Measurements from ENCODE around the gene LRRC70.

The LRRC70 gene

GRCh38 chr5:62576570-62577170, 1.9 kb upstream of the LRRC70 start:
- no peak for DNase-seq (ENCODE audit: low read depth in 1 of 2, low spot score in 1 of 2)
- no peak overlapping the region for H3K4me3 ChIP-seq (replicated peaks; ENCODE audit: insufficient read depth, low read length)
- H3K27me3 ChIP-seq (ENCODE audit: insufficient read depth, poor library complexity, severe bottlenecking): no peaks in the 10 kb centered on the region
- H3K27ac ChIP-seq (replicated peaks): no peak overlapping the region
- TF ChIP-seq GABPA (IDR thresholded peaks at IDR 0.05; ENCODE audit: low read depth) (no peak), REST (IDR thresholded peaks at IDR 0.05; ENCODE audit: insufficient replicate concordance, low read depth) (no peak), POLR2AphosphoS5 (IDR thresholded peaks at IDR 0.05; ENCODE audit: low read depth) (no peak), SPI1 (IDR thresholded peaks at IDR 0.05; ENCODE audit: borderline replicate concordance, low read depth) (no peak)
- TF ChIP-seq, protein P1, sequence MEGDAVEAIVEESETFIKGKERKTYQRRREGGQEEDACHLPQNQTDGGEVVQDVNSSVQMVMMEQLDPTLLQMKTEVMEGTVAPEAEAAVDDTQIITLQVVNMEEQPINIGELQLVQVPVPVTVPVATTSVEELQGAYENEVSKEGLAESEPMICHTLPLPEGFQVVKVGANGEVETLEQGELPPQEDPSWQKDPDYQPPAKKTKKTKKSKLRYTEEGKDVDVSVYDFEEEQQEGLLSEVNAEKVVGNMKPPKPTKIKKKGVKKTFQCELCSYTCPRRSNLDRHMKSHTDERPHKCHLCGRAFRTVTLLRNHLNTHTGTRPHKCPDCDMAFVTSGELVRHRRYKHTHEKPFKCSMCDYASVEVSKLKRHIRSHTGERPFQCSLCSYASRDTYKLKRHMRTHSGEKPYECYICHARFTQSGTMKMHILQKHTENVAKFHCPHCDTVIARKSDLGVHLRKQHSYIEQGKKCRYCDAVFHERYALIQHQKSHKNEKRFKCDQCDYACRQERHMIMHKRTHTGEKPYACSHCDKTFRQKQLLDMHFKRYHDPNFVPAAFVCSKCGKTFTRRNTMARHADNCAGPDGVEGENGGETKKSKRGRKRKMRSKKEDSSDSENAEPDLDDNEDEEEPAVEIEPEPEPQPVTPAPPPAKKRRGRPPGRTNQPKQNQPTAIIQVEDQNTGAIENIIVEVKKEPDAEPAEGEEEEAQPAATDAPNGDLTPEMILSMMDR (IDR thresholded peaks at IDR 0.05; ENCODE audit: insufficient read depth, low read length): no peak

GRCh38 chr5:62577488-62577887, 1.1 kb upstream of the LRRC70 start:
- no peak overlapping the region for H3K4me3 ChIP-seq (replicated peaks; ENCODE audit: insufficient read depth, low read length)
- DNase-seq (ENCODE audit: low read depth in 1 of 2, low spot score in 1 of 2): no peak
- H3K27me3 ChIP-seq (ENCODE audit: insufficient read depth, poor library complexity, severe bottlenecking): no peaks in the 10 kb centered on the region
- no peak overlapping the region for H3K27ac ChIP-seq (replicated peaks)
- TF ChIP-seq POLR2AphosphoS5 (IDR thresholded peaks at IDR 0.05; ENCODE audit: low read depth): no peak

DNA sequence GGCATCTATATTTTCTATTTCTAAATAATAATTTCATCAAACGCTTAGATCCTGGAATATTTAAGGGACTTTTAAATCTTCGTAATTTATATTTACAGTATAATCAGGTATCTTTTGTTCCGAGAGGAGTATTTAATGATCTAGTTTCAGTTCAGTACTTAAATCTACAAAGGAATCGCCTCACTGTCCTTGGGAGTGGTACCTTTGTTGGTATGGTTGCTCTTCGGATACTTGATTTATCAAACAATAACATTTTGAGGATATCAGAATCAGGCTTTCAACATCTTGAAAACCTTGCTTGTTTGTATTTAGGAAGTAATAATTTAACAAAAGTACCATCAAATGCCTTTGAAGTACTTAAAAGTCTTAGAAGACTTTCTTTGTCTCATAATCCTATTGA, 1.1 kb downstream of the LRRC70 start:
- Histone ChIP-seq H3K27ac (replicated peaks) (no peak overlapping the region), H3K27me3 (ENCODE audit: insufficient read depth, poor library complexity, severe bottlenecking) (no peaks in the 10 kb centered on the region), H3K4me3 (replicated peaks; ENCODE audit: insufficient read depth, low read length) (no peak overlapping the region)
- DNase-seq (ENCODE audit: low read depth in 1 of 2, low spot score in 1 of 2): no peak
- no peak for TF ChIP-seq REST (IDR thresholded peaks at IDR 0.05; ENCODE audit: insufficient replicate concordance, low read depth)
- TF ChIP-seq POLR2AphosphoS5 (IDR thresholded peaks at IDR 0.05; ENCODE audit: low read depth): no peak
- TF ChIP-seq, protein P1 (IDR thresholded peaks at IDR 0.05; ENCODE audit: insufficient read depth, low read length): no peak
- TF ChIP-seq GABPA (IDR thresholded peaks at IDR 0.05; ENCODE audit: low read depth): no peak
- TF ChIP-seq SPI1 (IDR thresholded peaks at IDR 0.05; ENCODE audit: borderline replicate concordance, low read depth): no peak

DNA sequence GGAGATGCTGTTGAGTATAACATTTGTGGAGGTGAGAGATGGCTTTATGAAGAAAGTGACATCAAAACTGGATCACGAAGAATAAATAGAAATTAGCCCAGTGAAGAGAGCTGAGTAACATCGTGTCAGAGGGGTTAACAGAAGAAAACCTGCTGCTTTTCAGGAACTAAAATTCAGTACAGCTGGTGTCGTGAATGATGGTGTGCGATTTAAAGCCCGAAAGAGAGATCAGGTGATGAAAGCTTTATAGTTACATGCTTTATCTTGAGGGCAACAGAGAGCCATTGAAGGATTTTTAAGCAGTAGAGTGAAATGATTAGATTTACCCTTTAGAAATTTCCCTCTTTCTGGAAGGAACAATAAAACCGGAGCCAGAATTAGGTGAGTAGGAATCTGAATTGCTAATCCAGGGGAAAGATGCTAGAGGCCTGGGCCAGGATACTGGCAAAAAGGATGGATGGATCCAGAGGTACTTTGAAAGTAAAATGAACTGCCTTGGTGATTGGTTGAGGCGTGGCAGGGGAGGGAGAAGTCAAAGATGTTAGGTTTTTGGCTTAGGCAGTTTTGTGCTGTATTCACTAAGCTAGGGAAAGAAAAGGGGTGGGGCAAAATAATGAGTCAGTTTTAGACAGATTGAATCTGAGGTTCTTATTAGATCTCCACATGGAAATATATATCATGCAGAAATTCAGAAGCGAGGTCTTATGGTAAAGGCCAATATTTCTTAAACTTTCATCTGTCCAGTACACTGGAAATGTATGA, 3.4 kb downstream of the LRRC70 start:
- Histone ChIP-seq H3K4me3 (replicated peaks; ENCODE audit: insufficient read depth, low read length) (no peak overlapping the region), H3K27ac (replicated peaks) (no peak overlapping the region), H3K27me3 (ENCODE audit: insufficient read depth, poor library complexity, severe bottlenecking) (no peaks in the 10 kb centered on the region)
- TF ChIP-seq REST (IDR thresholded peaks at IDR 0.05; ENCODE audit: insufficient replicate concordance, low read depth) (no peak), GABPA (IDR thresholded peaks at IDR 0.05; ENCODE audit: low read depth) (no peak), SPI1 (IDR thresholded peaks at IDR 0.05; ENCODE audit: borderline replicate concordance, low read depth) (no peak), POLR2AphosphoS5 (IDR thresholded peaks at IDR 0.05; ENCODE audit: low read depth) (no peak)
- TF ChIP-seq, protein P1 (IDR thresholded peaks at IDR 0.05; ENCODE audit: insufficient read depth, low read length): no peak
- no peak for DNase-seq (ENCODE audit: low read depth in 1 of 2, low spot score in 1 of 2)
